Mucosa of descending colon (tissue), 3 donors: ENCODE results near the gene FHAD1. TPM values are rescaled to one million over a fixed set of nuclear protein-coding genes. Genes with fewer than 3 reads are reported as not detected.

Experiments used
- ATAC-seq: fragments of 200-7000 bp; cut with Tn5 transposase; one replicate; pipeline ENCODE4 v1.9.1; 2020; ENCODE audit warnings: mild to moderate bottlenecking, moderate library complexity
- DNase-seq, 3 donors: peaks; one replicate each; pipeline ENCODE4 v3.0.0-alpha.2; 2020
- H3K36me3 ChIP-seq: fragments of 200-600 bp; one replicate; pipeline ENCODE4 v1.8.0; 2021; ENCODE audit warnings: low read depth, mild to moderate bottlenecking
- H3K4me1 ChIP-seq: fragments of 200-600 bp; one replicate; pipeline ENCODE4 v1.8.0; 2021; ENCODE audit warnings: low read depth, mild to moderate bottlenecking
- H3K4me3 ChIP-seq: fragments of 200-600 bp; one replicate; pipeline ENCODE4 v1.8.0; 2021; ENCODE audit warnings: mild to moderate bottlenecking
- H3K9me3 ChIP-seq: fragments of 200-600 bp; one replicate; pipeline ENCODE4 v1.8.0; 2021; ENCODE audit warnings: mild to moderate bottlenecking
- intact Hi-C, 2 donors: fragments of 100-400 bp; cut with DNase I in 1 of 2; cut with micrococcal nuclease in 1 of 2; formaldehyde crosslinking; loops; one replicate each; pipeline versions ENCODE4 v1.11.0 to v1.11.1; 2022; cut with DNase I, micrococcal nuclease
- total RNA-seq, 3 donors: library from RNA; stranded (reverse); fragmentation: NEBNext Ultra II Directional in 2 of 3; extraction: Animal tissue kit (Norgen Biotek cat#: 25700) in 2 of 3; gene quantifications; one replicate each; pipeline versions ENCODE4 v1.2.1 to v1.2.4, GENCODE V29; 2021 to 2023
- TF ChIP-seq, protein P1 (sequence below): fragments of 200-600 bp; IDR thresholded peaks from one replicate; pipeline ENCODE4 v1.8.0; 2022; ENCODE audit warnings: antibody characterized with exemption, mild to moderate bottlenecking
- donor health status: DM: no; HTN: no; CAD: no; lungs with moderate emphysema.
- donor health status: DM: no; HTN: no; CAD: no.
- donor health status: DM: no; HTN: yes; CAD: no.

FHAD1 gene
- total RNA-seq, 3 donors from 2014 or later, result 0.89 to 1.9 (median 0.99) TPM

DNA sequence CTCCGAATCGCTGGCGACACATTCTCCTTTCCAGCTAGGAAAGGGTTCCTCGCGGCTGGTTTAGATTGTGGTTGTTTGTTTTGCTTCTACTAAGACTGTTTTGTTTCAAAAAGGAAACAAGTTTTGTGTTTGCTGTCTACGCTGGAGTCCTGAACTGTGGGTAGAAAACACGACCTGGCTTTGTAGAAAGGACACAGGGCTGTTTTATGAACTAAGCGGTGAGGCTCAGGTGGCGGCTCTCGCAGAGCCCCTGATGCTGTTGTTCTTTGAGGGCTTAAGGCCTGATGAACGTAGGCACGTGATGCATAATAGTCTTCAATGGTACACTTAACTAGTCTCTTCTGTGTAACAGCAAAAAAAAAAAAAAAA lies 27.0 kb upstream of the FHAD1 start:
- no peaks in the 10 kb centered on the region for H3K9me3 ChIP-seq
- ATAC-seq (no peak), DNase-seq (no peak)
- no peak overlapping the region for H3K4me3 ChIP-seq
- H3K4me1 ChIP-seq, result peaks cover 19% of the 10 kb centered on the region
- no peaks in the 10 kb centered on the region for H3K36me3 ChIP-seq
- intact Hi-C loops, result no loop called here
- TF ChIP-seq, protein P1, sequence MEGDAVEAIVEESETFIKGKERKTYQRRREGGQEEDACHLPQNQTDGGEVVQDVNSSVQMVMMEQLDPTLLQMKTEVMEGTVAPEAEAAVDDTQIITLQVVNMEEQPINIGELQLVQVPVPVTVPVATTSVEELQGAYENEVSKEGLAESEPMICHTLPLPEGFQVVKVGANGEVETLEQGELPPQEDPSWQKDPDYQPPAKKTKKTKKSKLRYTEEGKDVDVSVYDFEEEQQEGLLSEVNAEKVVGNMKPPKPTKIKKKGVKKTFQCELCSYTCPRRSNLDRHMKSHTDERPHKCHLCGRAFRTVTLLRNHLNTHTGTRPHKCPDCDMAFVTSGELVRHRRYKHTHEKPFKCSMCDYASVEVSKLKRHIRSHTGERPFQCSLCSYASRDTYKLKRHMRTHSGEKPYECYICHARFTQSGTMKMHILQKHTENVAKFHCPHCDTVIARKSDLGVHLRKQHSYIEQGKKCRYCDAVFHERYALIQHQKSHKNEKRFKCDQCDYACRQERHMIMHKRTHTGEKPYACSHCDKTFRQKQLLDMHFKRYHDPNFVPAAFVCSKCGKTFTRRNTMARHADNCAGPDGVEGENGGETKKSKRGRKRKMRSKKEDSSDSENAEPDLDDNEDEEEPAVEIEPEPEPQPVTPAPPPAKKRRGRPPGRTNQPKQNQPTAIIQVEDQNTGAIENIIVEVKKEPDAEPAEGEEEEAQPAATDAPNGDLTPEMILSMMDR, result no peak

GRCh38 chr1:15220825-15221431 lies 26.1 kb upstream of the FHAD1 start:
- no peaks in the 10 kb centered on the region for H3K36me3 ChIP-seq
- peak; percentile 67 to 78 (median 68) for DNase-seq

DNA sequence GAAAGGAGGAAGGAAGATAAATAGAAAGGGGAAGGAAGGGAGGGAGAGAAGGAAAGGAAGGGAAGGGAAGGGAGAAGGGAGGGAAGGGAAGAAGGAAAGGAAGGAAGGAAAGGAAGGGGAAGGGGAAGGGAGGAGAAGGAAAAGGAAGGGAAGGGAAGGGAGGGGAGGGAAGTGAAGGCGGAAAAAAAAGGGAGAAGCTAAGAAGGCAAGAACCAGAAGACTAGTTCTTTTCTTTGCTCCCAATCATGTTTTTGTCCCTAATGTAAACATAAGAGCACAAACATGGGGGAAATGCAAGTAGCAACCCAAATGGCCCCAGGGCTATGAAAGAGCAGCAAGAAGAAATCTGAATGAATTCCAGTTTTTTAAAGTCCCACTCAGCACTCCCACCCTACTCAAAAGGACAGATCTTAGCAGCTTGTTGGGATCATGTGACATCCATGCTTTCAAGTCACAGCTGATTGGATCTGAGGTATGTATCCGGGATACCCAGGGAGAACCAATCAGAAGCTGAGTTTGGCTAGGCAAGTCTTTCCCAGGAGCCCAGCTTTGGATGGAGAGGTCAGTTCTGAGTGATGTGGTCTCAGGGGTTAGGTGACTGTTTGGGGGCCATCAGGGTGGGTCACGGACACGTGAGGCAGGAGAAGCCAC lies 24.2 kb upstream of the FHAD1 start:
- no peak for ATAC-seq
- TF ChIP-seq, protein P1, result no peak

More at GRCh38 chr1:15220825-15221431, 26.1 kb upstream of the FHAD1 start:
- ATAC-seq, result peak; percentile 90
- Histone ChIP-seq H3K4me1 (peaks cover 13% of the 10 kb centered on the region), H3K4me3 (no peak overlapping the region), H3K9me3 (no peaks in the 10 kb centered on the region)
- intact Hi-C loops, result no loop called here
- TF ChIP-seq, protein P1, result no peak

DNA sequence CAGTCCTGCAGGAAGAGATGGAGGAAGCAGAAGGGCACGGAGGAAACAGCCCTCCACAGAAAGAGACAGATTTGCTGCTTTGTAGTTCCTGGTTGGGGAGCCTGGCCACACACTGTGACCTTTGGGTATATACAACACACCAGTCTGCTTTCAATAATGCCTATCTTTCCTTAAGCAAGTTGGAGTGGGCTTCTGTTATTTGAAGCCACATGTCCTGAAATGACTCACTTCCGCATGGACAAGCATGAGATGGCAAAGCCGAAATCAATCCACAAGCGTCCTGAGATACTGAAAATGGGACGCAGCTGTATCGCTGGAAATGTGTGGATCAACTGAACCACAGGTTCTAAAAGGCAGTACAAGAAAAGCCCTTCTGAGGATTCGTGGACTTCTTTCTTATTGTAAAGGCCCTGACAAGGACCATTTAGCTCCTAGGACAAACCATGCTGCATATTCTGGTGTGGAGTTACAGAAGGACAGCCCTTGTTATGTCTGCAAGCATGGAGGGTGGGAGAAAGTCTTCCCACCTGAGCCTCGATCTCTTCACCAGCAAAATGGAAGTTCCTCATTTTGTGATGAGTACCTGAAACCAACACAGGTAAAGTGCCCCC lies 22.7 kb upstream of the FHAD1 start:
- ATAC-seq (no peak), DNase-seq (no peak)
- peaks cover 13% of the 10 kb centered on the region for H3K4me1 ChIP-seq
- H3K4me3 ChIP-seq, result no peak overlapping the region
- intact Hi-C loops, result no loop called here
- no peaks in the 10 kb centered on the region for H3K36me3 ChIP-seq
- H3K9me3 ChIP-seq, result no peaks in the 10 kb centered on the region
- TF ChIP-seq, protein P1, result no peak

More for the DNA sequence above, 24.2 kb upstream of the FHAD1 start:
- Histone ChIP-seq H3K9me3 (no peaks in the 10 kb centered on the region), H3K4me3 (no peak overlapping the region), H3K4me1 (peaks cover 13% of the 10 kb centered on the region), H3K36me3 (no peaks in the 10 kb centered on the region)
- intact Hi-C loops, result no loop called here
- DNase-seq, result no peak

DNA sequence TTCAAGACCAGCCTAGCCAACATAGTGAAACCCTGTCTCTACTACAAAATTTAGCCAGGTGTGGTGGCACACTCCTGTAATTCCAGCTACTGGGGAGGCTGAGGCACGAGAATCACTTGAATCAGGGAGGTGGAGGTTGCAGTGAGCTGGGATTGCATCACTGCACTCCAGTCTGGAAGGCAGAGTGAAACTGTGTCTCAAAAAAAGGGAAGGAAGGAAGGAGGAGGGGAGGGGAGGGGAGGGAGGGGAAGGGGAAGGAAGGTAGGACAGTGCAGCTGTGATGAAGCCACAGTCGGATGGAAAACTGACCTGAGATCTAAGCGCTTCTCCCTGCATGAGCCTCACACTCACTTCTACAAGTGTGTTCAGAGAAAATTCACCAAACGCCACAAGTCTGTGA lies 22.0 kb upstream of the FHAD1 start:
- H3K4me3 ChIP-seq, result no peak overlapping the region
- intact Hi-C loops, result no loop called here

More for the DNA sequence above, 22.0 kb upstream of the FHAD1 start:
- H3K9me3 ChIP-seq, result no peaks in the 10 kb centered on the region
- H3K4me1 ChIP-seq, result peaks cover 16% of the 10 kb centered on the region
- no peak for ATAC-seq
- TF ChIP-seq, protein P1, result no peak
- no peaks in the 10 kb centered on the region for H3K36me3 ChIP-seq
- DNase-seq, result no peak
